Measurements from ENCODE around the gene PTPRE. TPM values are rescaled to one million over a fixed set of nuclear protein-coding genes. Genes with fewer than 3 reads are reported as not detected.

PTPRE gene
- total RNA-seq, 2 donors from 2014 or later: 6.5 to 8.9 TPM

GRCh38 chr10:128058750-128059134 lies 151.8 kb downstream of the PTPRE start:
- ATAC-seq (no peak), DNase-seq (no peak)
- no peak for TF ChIP-seq POLR2A (IDR thresholded peaks at IDR 0.05)
- TF ChIP-seq CTCF (IDR thresholded peaks at IDR 0.05): no peak
- Histone ChIP-seq H3K4me3 (no peak overlapping the region), H3K36me3 (replicated peaks in 1 of 2; ENCODE audit: insufficient read depth in 1 of 2, low read depth in 2 of 2) (no peaks in the 10 kb centered on the region), H3K27ac (no peak overlapping the region), H3K9me3 (no peaks in the 10 kb centered on the region), H3K27me3 (no peaks in the 10 kb centered on the region), H3K4me1 (no peaks in the 10 kb centered on the region)
- intact Hi-C loops (cut with DNase I): no loop called here

GRCh38 chr10:128059266-128059981 lies 152.5 kb downstream of the PTPRE start:
- DNase-seq (no peak), ATAC-seq (no peak)
- H3K27ac ChIP-seq: no peak overlapping the region
- no peaks in the 10 kb centered on the region for H3K4me1 ChIP-seq
- H3K9me3 ChIP-seq: no peaks in the 10 kb centered on the region
- H3K36me3 ChIP-seq (replicated peaks in 1 of 2; ENCODE audit: insufficient read depth in 1 of 2, low read depth in 2 of 2): no peaks in the 10 kb centered on the region
- H3K27me3 ChIP-seq: no peaks in the 10 kb centered on the region
- intact Hi-C loops (cut with DNase I): no loop called here
- no peak overlapping the region for H3K4me3 ChIP-seq
- TF ChIP-seq POLR2A (IDR thresholded peaks at IDR 0.05): no peak
- 68 to 70% methylated on average over 8 to 15 of the region's 15 CpGs for WGBS, 2 donors

GRCh38 chr10:128059982-128060293 lies 153.0 kb downstream of the PTPRE start:
- DNase-seq: no peak
- ATAC-seq: no peak
- H3K9me3 ChIP-seq: no peaks in the 10 kb centered on the region
- H3K36me3 ChIP-seq (replicated peaks in 1 of 2; ENCODE audit: insufficient read depth in 1 of 2, low read depth in 2 of 2): no peaks in the 10 kb centered on the region
- no peak overlapping the region for H3K4me3 ChIP-seq
- TF ChIP-seq POLR2A (IDR thresholded peaks at IDR 0.05): no peak
- TF ChIP-seq CTCF (IDR thresholded peaks at IDR 0.05): no peak
- no peaks in the 10 kb centered on the region for H3K27me3 ChIP-seq
- no peaks in the 10 kb centered on the region for H3K4me1 ChIP-seq
- 0 to 83% methylated on average over 1 of the region's 1 CpG for WGBS, 2 donors
- H3K27ac ChIP-seq: no peak overlapping the region
- intact Hi-C loops (cut with DNase I): no loop called here

GRCh38 chr10:128060341-128061250 lies 153.7 kb downstream of the PTPRE start:
- H3K27ac ChIP-seq: no peak overlapping the region
- no peak for DNase-seq
- TF ChIP-seq CTCF (IDR thresholded peaks at IDR 0.05) (no peak), POLR2A (IDR thresholded peaks at IDR 0.05) (no peak)
- no peaks in the 10 kb centered on the region for H3K27me3 ChIP-seq
- WGBS, 2 donors: 85 to 89% methylated on average over 8 to 9 of the region's 9 CpGs
- ATAC-seq: no peak
- H3K4me1 ChIP-seq: no peaks in the 10 kb centered on the region
- H3K36me3 ChIP-seq (replicated peaks in 1 of 2; ENCODE audit: insufficient read depth in 1 of 2, low read depth in 2 of 2): no peaks in the 10 kb centered on the region
- intact Hi-C loops (cut with DNase I): no loop called here
- no peak overlapping the region for H3K4me3 ChIP-seq
- H3K9me3 ChIP-seq: no peaks in the 10 kb centered on the region

Data from body of pancreas (tissue), 4 donors.